Kidney (tissue), 14 donors: Measurements from ENCODE around the gene LRP6. TPM values are rescaled to one million over a fixed set of nuclear protein-coding genes. Genes with fewer than 3 reads are reported as not detected.

Experiments
- DNase-seq, 5 donors: peaks; one replicate each; pipeline ENCODE4 v3.0.0-alpha.2; 2013 to 2020
- FAIRE-seq: peaks from 2 replicates; lab custom pipeline; 2012; peaks lifted over from hg19 to GRCh38; lab: Jason Lieb, UNC
- H3K27ac ChIP-seq, 2 donors: one replicate each; pipeline ENCODE4 v1.7.0; 2013; ENCODE audit warnings: low read depth in 2 of 2, low read length in 2 of 2, inconsistent platforms in 1 of 2
- H3K27me3 ChIP-seq: one replicate; pipeline ENCODE4 v1.7.1; 2013; ENCODE audit warnings: low read length, inconsistent platforms; ENCODE audit not compliant: control insufficient read depth, insufficient read depth
- H3K36me3 ChIP-seq, 3 donors: one replicate each; pipeline versions ENCODE4 v1.7.0 to v1.7.1; 2013; ENCODE audit warnings: low read length in 3 of 3, control low read depth in 1 of 3, inconsistent platforms in 1 of 3; ENCODE audit not compliant: insufficient read depth in 3 of 3, control insufficient read depth in 2 of 3
- H3K4me1 ChIP-seq, 3 donors: one replicate each; pipeline versions ENCODE4 v1.7.0 to v1.7.1; 2013; ENCODE audit warnings: low read length in 3 of 3, inconsistent platforms in 1 of 3, low read depth in 1 of 3; ENCODE audit not compliant: control insufficient read depth in 2 of 3, insufficient read depth in 2 of 3
- H3K4me3 ChIP-seq, 3 donors: one replicate each; pipeline versions ENCODE4 v1.7.0 to v1.8.1; 2013; ENCODE audit warnings: low read length in 3 of 3, control low read depth in 1 of 3, inconsistent platforms in 1 of 3
- H3K9ac ChIP-seq, 3 donors: one replicate each; pipeline versions ENCODE4 v1.7.0 to v1.7.1; 2013; ENCODE audit warnings: low read length in 3 of 3, control low read depth in 1 of 3, inconsistent platforms in 1 of 3
- H3K9me3 ChIP-seq, 3 donors: one replicate each; pipeline versions ENCODE4 v1.7.0 to v1.7.1; 2013; ENCODE audit warnings: low read length in 3 of 3, control low read depth in 1 of 3, inconsistent platforms in 1 of 3; ENCODE audit not compliant: control insufficient read depth in 2 of 3, insufficient read depth in 1 of 3
- CTCF ChIP-seq: IDR thresholded peaks from 3 replicates; pipeline ENCODE4 v1.5.1; 2012; ENCODE audit warnings: mild to moderate bottlenecking, moderate library complexity, borderline replicate concordance; ENCODE audit not compliant: insufficient read depth; ENCODE audit errors: extremely low read depth
- intact Hi-C: fragments of 100-400 bp; cut with DNase I; formaldehyde crosslinking; loops from one replicate; pipeline ENCODE4 v1.11.1; 2022
- polyA plus RNA-seq: library from polyadenylated mRNA; stranded (reverse); fragments of 350-450 nt; fragmentation: Illumina TruSeq; extraction: RNeasy Lipid Tissue Mini Kit (QIAGEN cat#74804); gene quantifications from one replicate; pipeline ENCODE4 v1.2.3, GENCODE V29; 2014; ENCODE audit warnings: low read depth, low replicate concordance; ENCODE audit not compliant: insufficient read depth
- total RNA-seq: library from RNA; stranded (reverse); fragmentation: NEBNext Ultra II Directional; extraction: Animal tissue kit (Norgen Biotek cat#: 25700); gene quantifications from one replicate; pipeline ENCODE4 v1.2.1, GENCODE V29; 2021
- donor health status: control.
- donor health status: control.
- donor health status: control.
- donor health status: control.
- donor health status: control.
- donor health status: DM: yes; HTN: yes; CAD: no.
- donor health status: Normal renal cell carcinoma (clear cell type).

Gene LRP6
- total and polyA plus RNA-seq, 2 donors from 2014 or later = 7.5 to 44.1 TPM

- no peak for DNase-seq
- Histone ChIP-seq H3K36me3 (no peaks in the 10 kb centered on the region), H3K27ac (no peak overlapping the region), H3K9ac (no peak overlapping the region), H3K4me3 (no peak overlapping the region), H3K9me3 (no peaks in the 10 kb centered on the region), H3K27me3 (no peaks in the 10 kb centered on the region), H3K4me1 (no peaks in the 10 kb centered on the region)
- FAIRE-seq = no peak
- intact Hi-C loops = no loop called here
- TF ChIP-seq CTCF = no peak
Observed at GRCh38 chr12:12091977-12092663, 174.7 kb downstream of the LRP6 start.

GRCh38 chr12:12091071-12091470 lies 175.8 kb downstream of the LRP6 start:
- DNase-seq = no peak

GRCh38 chr12:12088761-12089160 lies 178.1 kb downstream of the LRP6 start:
- Histone ChIP-seq H3K27me3 (no peaks in the 10 kb centered on the region), H3K36me3 (no peaks in the 10 kb centered on the region), H3K4me1 (no peaks in the 10 kb centered on the region), H3K27ac (no peak overlapping the region), H3K4me3 (no peak overlapping the region), H3K9ac (no peak overlapping the region), H3K9me3 (no peaks in the 10 kb centered on the region)
- DNase-seq = no peak
- no peak for TF ChIP-seq CTCF
- intact Hi-C loops = loop anchor here (10.0 kb wide), 1 partner anchor 246 kb away; no protein-coding TSS in a partner anchor
- no peak for FAIRE-seq

More at GRCh38 chr12:12091071-12091470, 175.8 kb downstream of the LRP6 start:
- Histone ChIP-seq H3K4me1 (no peaks in the 10 kb centered on the region), H3K4me3 (no peak overlapping the region), H3K9ac (no peak overlapping the region), H3K27ac (no peak overlapping the region), H3K27me3 (no peaks in the 10 kb centered on the region), H3K9me3 (no peaks in the 10 kb centered on the region), H3K36me3 (no peaks in the 10 kb centered on the region)
- TF ChIP-seq CTCF = no peak
- no peak for FAIRE-seq
- intact Hi-C loops = no loop called here
